ENCODE results near the gene ATP10D.
A peak's percentile ranks its signal among the peaks of the same experiment; 100 is the strongest.
"Not testable (repeated sequence)": the region's sequence is repeated elsewhere in the genome, so short reads cannot be mapped to it uniquely, and the experiment has no call there.

The ATP10D gene

GRCh38 chr4:47532658-47533057, 47.6 kb downstream of the ATP10D start:
- no peak for DNase-seq (ENCODE audit: low read depth, low spot score)
- H3K27ac ChIP-seq = peak overlapping the region; percentile 98

GRCh38 chr4:47533689-47534347, 48.7 kb downstream of the ATP10D start:
- peak overlapping the region; percentile 98 for H3K27ac ChIP-seq

DNA sequence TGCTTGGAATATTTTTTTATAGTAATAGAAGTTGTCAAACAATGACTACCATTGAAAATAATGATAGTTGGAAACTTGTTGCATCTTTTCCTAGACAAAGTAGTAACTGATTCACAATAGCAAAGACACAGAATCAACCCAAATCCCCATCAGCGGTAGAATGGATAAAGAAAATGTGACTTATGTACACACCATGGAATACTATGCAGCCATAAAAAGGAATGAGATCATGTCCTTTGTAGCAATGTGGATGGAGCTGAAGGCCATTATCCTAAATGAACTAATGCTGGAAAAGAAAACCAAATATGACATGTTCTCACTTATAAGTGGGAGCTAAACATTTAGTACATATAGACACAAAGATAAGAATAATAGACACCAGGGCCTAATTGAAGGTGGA, 49.7 kb downstream of the ATP10D start:
- DNase-seq (ENCODE audit: low read depth, low spot score) = no peak
- H3K27ac ChIP-seq = no peak overlapping the region

More at GRCh38 chr4:47533689-47534347, 48.7 kb downstream of the ATP10D start:
- no peak for DNase-seq (ENCODE audit: low read depth, low spot score)

- no peak overlapping the region for H3K27ac ChIP-seq
- DNase-seq (ENCODE audit: low read depth, low spot score) = no peak
Observed at GRCh38 chr4:47535567-47536147, 50.6 kb downstream of the ATP10D start.

GRCh38 chr4:47536966-47537365, 51.9 kb downstream of the ATP10D start:
- no peak for DNase-seq (ENCODE audit: low read depth, low spot score)
- H3K27ac ChIP-seq = no peak overlapping the region

GRCh38 chr4:47538111-47538824, 53.2 kb downstream of the ATP10D start:
- no peak for DNase-seq (ENCODE audit: low read depth, low spot score)
- H3K27ac ChIP-seq = no peak overlapping the region

DNA sequence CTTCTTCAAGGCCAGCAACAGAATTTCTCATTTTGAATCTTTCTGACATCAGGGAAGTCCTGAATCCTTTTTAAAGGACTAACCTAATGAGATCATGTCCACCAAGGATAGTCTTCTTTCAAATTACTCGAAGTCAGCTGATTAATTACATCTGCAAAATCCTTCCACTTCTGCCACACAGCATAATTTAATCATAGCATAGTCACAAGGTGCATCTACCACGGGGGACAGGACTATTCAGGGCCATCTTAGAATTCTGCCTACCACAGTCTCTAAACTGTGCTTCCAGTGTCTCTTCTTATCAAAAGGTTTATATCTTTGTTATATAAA, 53.7 kb downstream of the ATP10D start:
- H3K27ac ChIP-seq = no peak overlapping the region
- no peak for DNase-seq (ENCODE audit: low read depth, low spot score)

- H3K27ac ChIP-seq = peak overlapping the region; percentile 65
- not testable (repeated sequence) for DNase-seq (ENCODE audit: low read depth, low spot score)
Observed at GRCh38 chr4:47542640-47543039, 57.6 kb downstream of the ATP10D start.

DNA sequence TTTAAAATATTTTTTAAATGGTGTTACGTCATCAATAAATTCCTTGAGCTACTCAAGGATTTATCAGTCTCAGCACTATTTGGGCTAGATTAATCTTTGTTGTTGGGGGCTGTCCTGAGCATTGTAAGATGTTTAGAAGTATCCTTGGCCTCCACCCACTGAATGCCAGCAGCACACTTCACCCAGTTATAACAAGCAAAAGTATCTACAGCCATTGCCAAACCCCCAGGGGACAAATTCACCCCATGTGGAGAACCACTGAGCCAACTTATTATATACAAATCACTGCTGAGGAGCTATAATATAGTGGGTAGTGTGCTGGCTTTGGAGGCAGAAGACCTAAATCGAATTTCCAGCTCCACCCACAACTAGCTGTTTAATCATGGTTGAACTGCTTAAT, 58.3 kb downstream of the ATP10D start:
- peak overlapping the region; percentile 65 for H3K27ac ChIP-seq
- DNase-seq (ENCODE audit: low read depth, low spot score) = no peak

- not testable (repeated sequence) for H3K27ac ChIP-seq; DNase-seq (ENCODE audit: low read depth, low spot score)
Observed at GRCh38 chr4:47550357-47550756, 65.3 kb downstream of the ATP10D start.

DNA sequence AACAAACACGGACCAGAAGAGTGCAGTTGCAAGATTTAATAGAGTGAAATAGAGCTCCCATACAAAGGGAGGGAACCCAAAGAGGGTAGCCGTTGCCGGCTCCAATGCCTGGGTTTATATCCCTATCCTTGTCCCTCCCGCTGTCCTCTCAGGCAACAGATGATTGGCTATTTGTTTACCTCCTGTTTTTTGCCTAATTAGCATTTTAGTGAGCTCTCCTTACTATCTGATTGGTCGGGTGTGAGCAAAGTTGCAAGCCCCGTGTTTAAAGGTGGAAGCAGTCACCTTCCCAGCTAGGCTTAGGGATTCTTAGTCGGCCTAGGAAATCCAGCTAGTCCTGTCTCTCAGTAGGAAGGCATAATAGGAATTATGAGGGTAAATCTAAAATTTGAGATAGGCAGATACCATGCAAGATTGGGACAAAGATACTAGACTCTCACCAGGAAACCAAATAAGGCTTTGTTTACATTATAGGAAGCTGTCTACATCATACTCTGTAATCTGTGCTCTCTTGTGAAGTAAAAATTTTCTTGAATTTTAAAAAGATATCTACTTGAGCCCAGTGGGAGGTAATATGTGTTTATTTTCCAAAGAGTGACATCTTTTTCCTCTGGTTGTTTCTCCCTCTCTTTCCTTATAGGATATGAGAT, 65.9 kb downstream of the ATP10D start:
- no peak for DNase-seq (ENCODE audit: low read depth, low spot score)
- peak overlapping the region; percentile 50 for H3K27ac ChIP-seq

DNA sequence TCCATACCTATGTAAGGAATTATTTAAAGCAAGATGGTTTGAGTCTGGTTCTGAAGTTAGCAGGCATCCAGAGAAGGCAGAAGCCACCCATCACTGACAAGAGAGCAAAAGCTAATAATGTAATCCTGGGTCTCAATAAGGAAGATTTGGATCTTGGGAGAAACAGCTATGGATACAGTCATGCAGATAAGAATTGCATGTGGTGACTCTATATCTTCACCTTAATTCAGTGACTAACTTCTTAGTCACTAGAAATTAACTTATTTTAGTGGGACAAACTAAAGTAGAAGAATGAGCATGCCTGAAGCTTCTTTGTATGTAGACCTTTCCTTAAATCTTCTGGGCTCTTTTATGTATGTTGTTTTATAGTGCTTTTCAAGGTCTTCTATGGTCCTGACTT, 66.6 kb downstream of the ATP10D start:
- H3K27ac ChIP-seq = peak overlapping the region; percentile 50
- DNase-seq (ENCODE audit: low read depth, low spot score) = no peak

DNA sequence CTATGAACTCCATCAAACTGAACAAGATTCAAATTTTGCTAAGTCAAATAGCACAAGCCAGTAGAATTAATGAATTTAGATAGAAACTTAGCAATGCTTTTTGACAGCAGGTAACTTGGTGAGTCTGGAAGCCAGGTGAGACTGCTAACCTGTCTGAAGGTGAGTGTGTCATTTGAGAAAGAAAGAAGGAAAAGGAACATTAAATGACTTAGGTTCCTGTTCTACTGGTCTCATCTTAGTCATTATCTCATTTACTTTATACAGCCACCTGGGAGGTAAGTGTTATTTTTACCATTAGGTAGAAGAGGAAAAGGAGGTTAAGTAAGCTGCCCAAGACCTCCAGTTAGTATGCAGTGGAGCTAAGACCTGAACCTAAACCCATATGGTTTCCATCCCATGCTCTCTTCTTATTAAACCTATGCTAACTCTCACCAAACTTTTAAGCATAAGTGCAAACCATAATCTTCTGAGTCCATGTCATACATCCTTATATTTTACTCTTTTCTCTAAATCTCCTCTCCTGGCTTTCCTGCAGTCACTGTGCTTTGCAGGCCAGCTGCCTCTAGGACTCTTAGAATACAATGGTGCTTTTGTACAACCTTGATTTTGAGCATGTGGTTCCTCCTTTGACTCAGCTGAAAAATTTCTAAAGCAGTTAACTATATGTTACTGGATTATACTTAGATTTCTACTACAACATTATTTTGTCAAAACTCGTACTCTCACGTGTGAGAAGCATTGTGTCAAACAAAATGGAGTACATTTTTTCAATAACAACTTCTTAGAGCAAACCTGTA, 68.5 kb downstream of the ATP10D start:
- H3K27ac ChIP-seq = peak overlapping the region; percentile 50
- DNase-seq (ENCODE audit: low read depth, low spot score) = no peak

DNA sequence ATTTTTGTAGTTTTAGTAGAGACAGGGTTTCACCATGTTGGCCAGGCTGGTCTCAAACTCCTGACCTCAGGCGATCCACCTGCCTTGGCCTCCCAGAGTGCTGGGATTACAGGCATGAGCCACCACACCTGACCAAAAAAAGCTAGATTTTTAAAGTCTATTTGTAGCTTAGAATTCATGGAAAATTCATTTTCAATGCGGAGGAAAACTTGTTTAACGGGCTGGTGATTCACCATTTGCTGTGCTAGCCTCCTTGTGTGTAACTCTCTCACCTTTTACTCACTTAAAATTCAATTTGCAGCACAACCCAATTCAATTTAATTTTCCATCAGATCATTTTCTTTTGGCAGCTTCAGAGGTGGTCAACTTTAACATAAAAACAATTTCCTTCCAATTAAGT, 70.8 kb downstream of the ATP10D start:
- not testable (repeated sequence) for DNase-seq (ENCODE audit: low read depth, low spot score); H3K27ac ChIP-seq

GRCh38 chr4:47557255-47557654, 72.2 kb downstream of the ATP10D start:
- H3K27ac ChIP-seq = no peak overlapping the region
- no peak for DNase-seq (ENCODE audit: low read depth, low spot score)

DNA sequence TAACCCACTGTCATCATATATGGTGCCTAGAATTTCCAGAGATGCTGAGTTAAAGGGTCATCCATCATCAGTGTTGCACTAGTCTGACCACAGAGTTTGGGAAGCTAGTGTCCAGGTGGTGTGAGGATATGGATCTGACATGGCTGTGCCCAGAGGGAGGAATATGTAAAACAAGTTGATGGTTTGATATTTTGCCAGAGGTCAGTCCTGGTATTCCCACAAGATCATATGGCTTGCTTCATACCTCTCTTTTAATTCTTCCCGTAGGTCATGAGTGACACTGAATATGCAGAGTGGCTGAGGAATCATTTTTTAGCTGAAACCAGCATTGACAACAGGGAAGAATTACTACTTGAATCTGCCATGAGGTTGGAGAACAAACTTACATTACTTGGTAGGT, 75.6 kb downstream of the ATP10D start:
- no peak overlapping the region for H3K27ac ChIP-seq
- no peak for DNase-seq (ENCODE audit: low read depth, low spot score)

DNA sequence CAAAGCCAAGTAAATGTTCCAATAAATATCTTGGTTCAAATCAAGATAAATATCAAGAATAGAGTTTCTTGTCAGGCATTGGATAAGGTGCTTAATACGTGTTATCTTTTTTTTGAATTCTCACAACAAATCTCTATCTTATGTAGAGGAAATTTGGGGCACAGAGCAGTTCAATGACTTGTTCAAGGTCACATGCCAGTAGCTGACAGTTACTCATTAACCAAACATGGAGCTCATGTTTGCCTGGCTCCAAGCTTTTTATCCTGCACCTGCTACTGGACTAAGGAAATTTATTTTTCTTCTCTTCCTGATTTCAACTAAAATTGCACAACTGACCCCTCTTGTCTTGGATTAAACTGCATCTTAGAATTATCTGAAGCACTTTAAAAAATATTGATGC, 76.3 kb downstream of the ATP10D start:
- no peak for DNase-seq (ENCODE audit: low read depth, low spot score)
- H3K27ac ChIP-seq = no peak overlapping the region

DNA sequence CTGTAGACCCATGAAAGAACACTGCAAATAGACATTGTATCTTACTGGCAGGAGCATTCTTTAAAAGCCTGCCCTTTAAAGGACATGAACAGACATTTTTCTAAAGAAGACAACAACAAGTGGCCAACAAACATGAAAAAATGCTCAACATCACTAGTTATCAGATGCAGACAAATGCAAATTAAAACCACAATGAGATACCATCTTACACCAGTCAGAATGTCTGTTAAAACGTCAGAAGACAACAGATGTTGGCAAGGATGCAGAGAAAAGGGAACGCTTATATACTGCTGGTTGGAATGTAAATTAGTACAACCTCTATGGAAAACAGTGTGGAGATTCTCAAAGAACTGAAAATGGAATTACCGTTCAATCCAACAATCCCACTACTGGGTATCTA, 77.2 kb downstream of the ATP10D start:
- no peak overlapping the region for H3K27ac ChIP-seq
- no peak for DNase-seq (ENCODE audit: low read depth, low spot score)

DNA sequence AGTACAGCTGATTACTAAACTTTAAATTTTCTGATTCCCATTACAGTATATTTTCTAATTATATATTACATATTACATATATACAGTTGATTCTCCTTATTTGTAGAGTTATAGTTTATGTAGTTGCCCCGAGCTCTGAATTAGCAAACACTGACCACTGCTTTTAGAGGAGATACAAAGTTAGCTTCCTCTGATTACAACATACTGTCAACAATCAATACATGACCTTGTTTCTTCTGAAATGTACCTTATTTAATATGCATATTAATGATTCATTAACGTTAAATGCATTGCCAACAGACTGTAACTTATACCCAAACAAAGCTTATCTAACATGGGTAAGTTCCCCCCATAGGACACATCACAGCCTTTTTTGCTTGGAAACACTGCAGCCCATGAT, 81.5 kb downstream of the ATP10D start:
- no peak overlapping the region for H3K27ac ChIP-seq
- DNase-seq (ENCODE audit: low read depth, low spot score) = no peak

DNA sequence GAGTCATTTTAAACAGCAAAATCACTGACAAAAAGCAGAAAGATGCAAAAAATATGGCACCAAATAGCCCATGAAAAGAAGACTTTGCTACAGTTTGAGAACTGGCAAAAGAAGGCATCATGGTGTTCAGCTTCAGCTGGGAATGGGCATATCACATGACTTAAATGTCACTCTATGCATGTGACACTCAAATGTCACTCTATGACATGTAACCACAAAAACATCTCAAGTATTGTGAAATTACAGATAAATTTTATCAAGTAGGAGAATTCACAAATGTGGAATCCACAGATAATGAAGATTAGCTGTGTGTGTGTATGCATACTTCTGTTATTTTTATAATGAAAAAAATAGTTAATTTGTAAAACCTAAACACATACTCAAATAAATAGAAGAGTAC, 81.9 kb downstream of the ATP10D start:
- no peak for DNase-seq (ENCODE audit: low read depth, low spot score)

More for the DNA sequence above, 81.9 kb downstream of the ATP10D start:
- no peak overlapping the region for H3K27ac ChIP-seq
